Liver (tissue), 9 donors: Measurements from ENCODE around the gene TLE1. TPM values are rescaled to one million over a fixed set of nuclear protein-coding genes. Genes with fewer than 3 reads are reported as not detected.

Experiments used
- DNase-seq: peaks from one replicate; pipeline ENCODE4 v3.0.0-alpha.2; 2017; ENCODE audit warnings: low spot score
- H3K27ac ChIP-seq, 2 donors: one replicate each; pipeline ENCODE4 v1.7.0; 2013; ENCODE audit warnings: inconsistent platforms in 2 of 2, low read length in 2 of 2, control low read depth in 1 of 2, low read depth in 1 of 2, mild to moderate bottlenecking in 1 of 2
- H3K27me3 ChIP-seq, 4 donors: one replicate each; pipeline versions ENCODE4 v1.6.1 to v1.7.0; 2013; ENCODE audit warnings: low read length in 3 of 4, inconsistent platforms in 1 of 4, mild to moderate bottlenecking in 1 of 4, moderate library complexity in 1 of 4; ENCODE audit not compliant: control insufficient read depth in 4 of 4, insufficient read depth in 4 of 4
- H3K36me3 ChIP-seq, 4 donors: one replicate each; pipeline versions ENCODE4 v1.6.1 to v1.7.0; 2013; ENCODE audit warnings: low read length in 3 of 4, mild to moderate bottlenecking in 3 of 4, low read depth in 1 of 4, moderate library complexity in 1 of 4; ENCODE audit not compliant: control insufficient read depth in 4 of 4, insufficient read depth in 3 of 4
- H3K4me1 ChIP-seq, 4 donors: one replicate each; pipeline versions ENCODE4 v1.6.1 to v1.7.0; 2013; ENCODE audit warnings: low read length in 3 of 4, mild to moderate bottlenecking in 3 of 4, moderate library complexity in 1 of 4; ENCODE audit not compliant: control insufficient read depth in 4 of 4, insufficient read depth in 4 of 4
- H3K4me3 ChIP-seq, 3 donors: one replicate each; pipeline versions ENCODE4 v1.6.1 to v1.7.0; 2013; ENCODE audit warnings: low read length in 3 of 3, control low read depth in 1 of 3, low read depth in 1 of 3, mild to moderate bottlenecking in 1 of 3
- H3K9ac ChIP-seq, 2 donors: one replicate each; pipeline ENCODE4 v1.7.0; 2013; ENCODE audit warnings: low read length in 2 of 2, mild to moderate bottlenecking in 2 of 2, moderate library complexity in 2 of 2, control low read depth in 1 of 2, low read depth in 1 of 2
- H3K9me3 ChIP-seq, 4 donors: one replicate each; pipeline versions ENCODE4 v1.6.1 to v1.7.0; 2013; ENCODE audit warnings: low read length in 3 of 4; ENCODE audit not compliant: control insufficient read depth in 4 of 4
- CTCF ChIP-seq: fragments of 150-350 bp; IDR thresholded peaks from 2 replicates; pipeline ENCODE4 v1.5.1; 2017; ENCODE audit warnings: improper control_type of control experiment, low read depth, low read length; ENCODE audit not compliant: missing input control
- EGR1 ChIP-seq, 2 donors: IDR thresholded peaks; 2 replicates each; pipeline ENCODE4 v1.6.1; 2016 to 2018; ENCODE audit warnings: antibody characterized with exemption in 2 of 2, low read depth in 2 of 2
- FOXA1 ChIP-seq: IDR thresholded peaks from 2 replicates; pipeline ENCODE4 v1.6.1; 2016; ENCODE audit warnings: antibody characterized with exemption
- FOXA2 ChIP-seq: IDR thresholded peaks from 2 replicates; pipeline ENCODE4 v1.6.1; 2016; ENCODE audit warnings: antibody characterized with exemption
- GABPA ChIP-seq, 2 donors: IDR thresholded peaks in 1 of 2; conservative IDR thresholded peaks in 1 of 2; 2 replicates each; pipeline ENCODE4 v1.6.1; 2016; ENCODE audit warnings: antibody characterized with exemption in 2 of 2, mild to moderate bottlenecking in 1 of 2, moderate library complexity in 1 of 2
- HNF4A ChIP-seq, 2 donors: conservative IDR thresholded peaks; 2 replicates each; pipeline ENCODE4 v1.6.1; 2016; ENCODE audit warnings: antibody characterized with exemption in 2 of 2, mild to moderate bottlenecking in 2 of 2
- HNF4G ChIP-seq: IDR thresholded peaks from 2 replicates; pipeline ENCODE4 v1.6.1; 2016; ENCODE audit warnings: antibody characterized with exemption
- JUND ChIP-seq, 2 donors: IDR thresholded peaks; 2 replicates each; pipeline ENCODE4 v1.6.1; 2016; ENCODE audit warnings: antibody characterized with exemption in 2 of 2
- MAX ChIP-seq: IDR thresholded peaks from 2 replicates; pipeline ENCODE4 v1.6.1; 2016; ENCODE audit warnings: antibody characterized with exemption
- NR2F2 ChIP-seq: IDR thresholded peaks from 2 replicates; pipeline ENCODE4 v1.6.1; 2016; ENCODE audit warnings: antibody characterized with exemption
- RAD21 ChIP-seq, 2 donors: IDR thresholded peaks; 2 replicates each; pipeline ENCODE4 v1.6.1; 2016; ENCODE audit warnings: antibody characterized with exemption in 2 of 2, mild to moderate bottlenecking in 2 of 2
- RXRA ChIP-seq, 2 donors: IDR thresholded peaks; 2 replicates each; pipeline ENCODE4 v1.6.1; 2017 to 2018; ENCODE audit warnings: antibody characterized with exemption in 2 of 2, mild to moderate bottlenecking in 1 of 2
- SP1 ChIP-seq: IDR thresholded peaks from 2 replicates; pipeline ENCODE4 v1.6.1; 2018; ENCODE audit warnings: antibody characterized with exemption, mild to moderate bottlenecking
- TAF1 ChIP-seq: conservative IDR thresholded peaks from 2 replicates; pipeline ENCODE4 v1.6.1; 2016; ENCODE audit warnings: antibody characterized with exemption, mild to moderate bottlenecking
- YY1 ChIP-seq: IDR thresholded peaks from 2 replicates; pipeline ENCODE4 v1.6.1; 2016; ENCODE audit warnings: antibody characterized with exemption, mild to moderate bottlenecking
- WGBS: extraction: QIAGEN DNeasy Blood & Tissue Kit; methylation state at CpG from one replicate; pipeline ENCODE4 v1.1.7; 2013; 5-methylcytosine and 5-hydroxymethylcytosine counted together
- polyA plus RNA-seq, 2 donors: library from polyadenylated mRNA; stranded (reverse) in 1 of 2; unstranded in 1 of 2; fragments of 200-250 nt in 1 of 2; fragments of >200 nt in 1 of 2; fragmentation: Nextera tagmentation in 1 of 2; extraction: Ambion mirVana in 1 of 2; gene quantifications; one replicate each; pipeline versions ENCODE4 v1.2.1 to v1.2.3, GENCODE V29; 2013 to 2015
- total RNA-seq, 2 donors: library from RNA; depleted of rRNA; stranded (reverse); fragments of >200 nt; gene quantifications; one replicate each; pipeline ENCODE4 v1.2.3, GENCODE V29; 2014
- TF ChIP-seq, protein P1 (sequence below): IDR thresholded peaks from 2 replicates; pipeline ENCODE4 v1.6.1; 2016; ENCODE audit warnings: antibody characterized with exemption
- TF ChIP-seq, protein P2 (sequence below): IDR thresholded peaks from 2 replicates; pipeline ENCODE4 v1.6.1; 2016; ENCODE audit warnings: antibody characterized with exemption, mild to moderate bottlenecking
- TF ChIP-seq, protein P3 (sequence below): IDR thresholded peaks from 2 replicates; pipeline ENCODE4 v1.6.1; 2016; ENCODE audit warnings: antibody characterized with exemption
- donor health status: healthy.
- donor health status: healthy.
- donor health status: healthy.
- donor health status: healthy.
- donor health status: healthy.

TLE1 gene
- total and polyA plus RNA-seq, 4 donors = 25.2 to 45.4 (median 25.7) TPM

- Histone ChIP-seq H3K4me3 (no peak overlapping the region), H3K9ac (no peak overlapping the region), H3K4me1 (peaks cover 4 to 33% (median 18%) of the 10 kb centered on the region in 4 donors), H3K27ac (no peak overlapping the region), H3K9me3 (no peaks in the 10 kb centered on the region), H3K36me3 (peaks cover 2 to 13% (median 10%) of the 10 kb centered on the region in 4 donors), H3K27me3 (no peaks in the 10 kb centered on the region)
- WGBS = 95% methylated on average over 1 of the region's 1 CpG
- no peak for DNase-seq
- no peak for TF ChIP-seq NR2F2
- TF ChIP-seq SP1 = no peak
- TF ChIP-seq YY1 = no peak
- TF ChIP-seq FOXA2 = no peak
- TF ChIP-seq, protein P1, sequence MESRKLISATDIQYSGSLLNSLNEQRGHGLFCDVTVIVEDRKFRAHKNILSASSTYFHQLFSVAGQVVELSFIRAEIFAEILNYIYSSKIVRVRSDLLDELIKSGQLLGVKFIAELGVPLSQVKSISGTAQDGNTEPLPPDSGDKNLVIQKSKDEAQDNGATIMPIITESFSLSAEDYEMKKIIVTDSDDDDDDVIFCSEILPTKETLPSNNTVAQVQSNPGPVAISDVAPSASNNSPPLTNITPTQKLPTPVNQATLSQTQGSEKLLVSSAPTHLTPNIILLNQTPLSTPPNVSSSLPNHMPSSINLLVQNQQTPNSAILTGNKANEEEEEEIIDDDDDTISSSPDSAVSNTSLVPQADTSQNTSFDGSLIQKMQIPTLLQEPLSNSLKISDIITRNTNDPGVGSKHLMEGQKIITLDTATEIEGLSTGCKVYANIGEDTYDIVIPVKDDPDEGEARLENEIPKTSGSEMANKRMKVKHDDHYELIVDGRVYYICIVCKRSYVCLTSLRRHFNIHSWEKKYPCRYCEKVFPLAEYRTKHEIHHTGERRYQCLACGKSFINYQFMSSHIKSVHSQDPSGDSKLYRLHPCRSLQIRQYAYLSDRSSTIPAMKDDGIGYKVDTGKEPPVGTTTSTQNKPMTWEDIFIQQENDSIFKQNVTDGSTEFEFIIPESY = no peak
- no peak for TF ChIP-seq CTCF
- TF ChIP-seq, protein P2, sequence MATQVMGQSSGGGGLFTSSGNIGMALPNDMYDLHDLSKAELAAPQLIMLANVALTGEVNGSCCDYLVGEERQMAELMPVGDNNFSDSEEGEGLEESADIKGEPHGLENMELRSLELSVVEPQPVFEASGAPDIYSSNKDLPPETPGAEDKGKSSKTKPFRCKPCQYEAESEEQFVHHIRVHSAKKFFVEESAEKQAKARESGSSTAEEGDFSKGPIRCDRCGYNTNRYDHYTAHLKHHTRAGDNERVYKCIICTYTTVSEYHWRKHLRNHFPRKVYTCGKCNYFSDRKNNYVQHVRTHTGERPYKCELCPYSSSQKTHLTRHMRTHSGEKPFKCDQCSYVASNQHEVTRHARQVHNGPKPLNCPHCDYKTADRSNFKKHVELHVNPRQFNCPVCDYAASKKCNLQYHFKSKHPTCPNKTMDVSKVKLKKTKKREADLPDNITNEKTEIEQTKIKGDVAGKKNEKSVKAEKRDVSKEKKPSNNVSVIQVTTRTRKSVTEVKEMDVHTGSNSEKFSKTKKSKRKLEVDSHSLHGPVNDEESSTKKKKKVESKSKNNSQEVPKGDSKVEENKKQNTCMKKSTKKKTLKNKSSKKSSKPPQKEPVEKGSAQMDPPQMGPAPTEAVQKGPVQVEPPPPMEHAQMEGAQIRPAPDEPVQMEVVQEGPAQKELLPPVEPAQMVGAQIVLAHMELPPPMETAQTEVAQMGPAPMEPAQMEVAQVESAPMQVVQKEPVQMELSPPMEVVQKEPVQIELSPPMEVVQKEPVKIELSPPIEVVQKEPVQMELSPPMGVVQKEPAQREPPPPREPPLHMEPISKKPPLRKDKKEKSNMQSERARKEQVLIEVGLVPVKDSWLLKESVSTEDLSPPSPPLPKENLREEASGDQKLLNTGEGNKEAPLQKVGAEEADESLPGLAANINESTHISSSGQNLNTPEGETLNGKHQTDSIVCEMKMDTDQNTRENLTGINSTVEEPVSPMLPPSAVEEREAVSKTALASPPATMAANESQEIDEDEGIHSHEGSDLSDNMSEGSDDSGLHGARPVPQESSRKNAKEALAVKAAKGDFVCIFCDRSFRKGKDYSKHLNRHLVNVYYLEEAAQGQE = no peak
- TF ChIP-seq JUND (IDR thresholded peaks at IDR 0.05) = no peak
- TF ChIP-seq EGR1 (IDR thresholded peaks at IDR 0.05; ENCODE audit: low read depth in 2 of 2) = no peak
- no peak for TF ChIP-seq HNF4A (conservative IDR thresholded peaks at IDR 0.05)
- no peak for TF ChIP-seq HNF4G
- no peak for TF ChIP-seq RAD21 (IDR thresholded peaks at IDR 0.05)
- TF ChIP-seq FOXA1 = no peak
- TF ChIP-seq, protein P3, sequence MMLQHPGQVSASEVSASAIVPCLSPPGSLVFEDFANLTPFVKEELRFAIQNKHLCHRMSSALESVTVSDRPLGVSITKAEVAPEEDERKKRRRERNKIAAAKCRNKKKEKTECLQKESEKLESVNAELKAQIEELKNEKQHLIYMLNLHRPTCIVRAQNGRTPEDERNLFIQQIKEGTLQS = no peak
- no peak for TF ChIP-seq MAX
- no peak for TF ChIP-seq RXRA (IDR thresholded peaks at IDR 0.05)
- no peak for TF ChIP-seq GABPA (IDR thresholded peaks at IDR 0.05 in 1 of 2, conservative IDR thresholded peaks at IDR 0.05 in 1 of 2)
- no peak for TF ChIP-seq TAF1
These were observed 53.7 kb downstream of the TLE1 start for GRCh38 chr9:81635521-81636254.
